LNCAP (cell line): ENCODE measurements around the gene CAMTA1.

ENCODE experiments used
- CTCF ChIP-seq: fragments of 450-650 bp; IDR thresholded peaks from 2 replicates; pipeline ENCODE4 v1.5.1; 2017; ENCODE audit warnings: mild to moderate bottlenecking

Gene CAMTA1

GRCh38 chr1:7422966-7423365 lies 637.7 kb downstream of the CAMTA1 start:
- no peak for TF ChIP-seq CTCF

GRCh38 chr1:7424352-7424890 lies 639.2 kb downstream of the CAMTA1 start:
- no peak for TF ChIP-seq CTCF

GRCh38 chr1:7425229-7425628 lies 640.0 kb downstream of the CAMTA1 start:
- TF ChIP-seq CTCF: no peak

- no peak for TF ChIP-seq CTCF
These were observed 640.5 kb downstream of the CAMTA1 start for GRCh38 chr1:7425771-7426170.

GRCh38 chr1:7426780-7427604 lies 641.7 kb downstream of the CAMTA1 start:
- TF ChIP-seq CTCF: no peak

- no peak for TF ChIP-seq CTCF
These were observed 642.5 kb downstream of the CAMTA1 start for GRCh38 chr1:7427605-7428300.

- no peak for TF ChIP-seq CTCF
These were observed 644.0 kb downstream of the CAMTA1 start for GRCh38 chr1:7429290-7429689.
